Right lobe of liver (tissue), 6 donors: ENCODE results near the gene ZDHHC13. TPM values are rescaled to one million over a fixed set of nuclear protein-coding genes. Genes with fewer than 3 reads are reported as not detected.

Source experiments
- ATAC-seq, 4 donors: fragments of 200-7000 bp; cut with Tn5 transposase; one replicate each; pipeline ENCODE4 v1.9.1; 2020; ENCODE audit warnings: mild to moderate bottlenecking in 4 of 4, moderate library complexity in 4 of 4
- DNase-seq, 3 donors: peaks; one replicate each; pipeline ENCODE4 v3.0.0-alpha.2; 2020
- H3K27ac ChIP-seq, 3 donors: fragments of 200-600 bp; one replicate each; pipeline ENCODE4 v1.8.0; 2022
- H3K27me3 ChIP-seq, 2 donors: fragments of 200-600 bp; one replicate each; pipeline ENCODE4 v1.8.0; 2022
- H3K36me3 ChIP-seq, 4 donors: fragments of 200-600 bp; sonication (generic) in 1 of 4; one replicate each; pipeline versions ENCODE4 v1.5.1 to v1.8.0; 2017 to 2022; ENCODE audit warnings: control low read depth in 1 of 4
- H3K4me1 ChIP-seq, 4 donors: fragments of 200-600 bp; sonication (generic) in 1 of 4; one replicate each; pipeline versions ENCODE4 v1.5.1 to v1.8.0; 2017 to 2022; ENCODE audit warnings: control low read depth in 1 of 4
- H3K4me3 ChIP-seq, 3 donors: fragments of 200-600 bp; one replicate each; pipeline ENCODE4 v1.8.0; 2022
- H3K9me3 ChIP-seq, 4 donors: fragments of 200-600 bp; sonication (generic) in 1 of 4; one replicate each; pipeline versions ENCODE4 v1.5.1 to v1.8.0; 2017 to 2022; ENCODE audit warnings: control low read depth in 1 of 4
- CTCF ChIP-seq, 4 donors: fragments of 200-600 bp in 3 of 4; fragments of 450-650 bp in 1 of 4; IDR thresholded peaks; one replicate each; pipeline versions ENCODE4 v1.5.1 to v1.8.0; 2016 to 2022; ENCODE audit warnings: antibody characterized with exemption in 4 of 4, mild to moderate bottlenecking in 2 of 4
- POLR2A ChIP-seq: fragments of 450-650 bp; IDR thresholded peaks from one replicate; pipeline ENCODE4 v1.6.1; 2017; ENCODE audit warnings: antibody characterized with exemption, mild to moderate bottlenecking
- WGBS: methylation state at CpG from one replicate; pipeline ENCODE4 v1.1.6; 2018; ENCODE audit warnings: low coverage, low lambda C conversion rate; ENCODE audit not compliant: insufficient coverage; ENCODE audit errors: missing lambda C conversion rate; 5-methylcytosine and 5-hydroxymethylcytosine counted together
- intact Hi-C, 2 donors: fragments of 100-400 bp; cut with DNase I; formaldehyde crosslinking; loops; one replicate each; pipeline versions ENCODE4 v1.11.2 to v1.14.1; 2022
- total RNA-seq, 6 experiments: library from RNA; depleted of rRNA in 2 of 6; stranded (reverse); fragments of >200 nt in 2 of 6; fragmentation: NEBNext Ultra II Directional in 3 of 6; extraction: Animal tissue kit (Norgen Biotek cat#: 25700) in 3 of 6; gene quantifications; one replicate each; pipeline versions ENCODE4 v1.1.0 to v1.2.4, GENCODE V29; 2016 to 2023
- donor health status: DM: no; HTN: yes; CAD: no.
- donor health status: DM: no; HTN: no; CAD: no.
- donor health status: DM: no; HTN: no; CAD: no.
- donor health status: DM: no; HTN: yes; CAD: no.
- donor health status: DM: no; HTN: yes; CAD: no.

Gene ZDHHC13
- total RNA-seq, 6 experiments from 2014 or later: 0.73 to 4.2 (median 2.2) TPM

- H3K4me1 ChIP-seq: peaks cover 0 to 4% (median 0%) of the 10 kb centered on the region in 4 donors
- no peaks in the 10 kb centered on the region for H3K36me3 ChIP-seq
- H3K4me3 ChIP-seq: no peak overlapping the region
- no peaks in the 10 kb centered on the region for H3K27me3 ChIP-seq
- 94% methylated on average over 1 of the region's 3 CpGs for WGBS
- ATAC-seq: no peak
- intact Hi-C loops: loop anchor here in 1 of 2 donors (10.0 kb wide), 1 partner anchor 479 kb away; no protein-coding TSS in a partner anchor
- TF ChIP-seq CTCF (IDR thresholded peaks at IDR 0.05): no peak
- H3K9me3 ChIP-seq: no peaks in the 10 kb centered on the region
- H3K27ac ChIP-seq: no peak overlapping the region
- no peak for DNase-seq
These were observed 41.3 kb upstream of the ZDHHC13 start for GRCh38 chr11:19075636-19076035.

DNA sequence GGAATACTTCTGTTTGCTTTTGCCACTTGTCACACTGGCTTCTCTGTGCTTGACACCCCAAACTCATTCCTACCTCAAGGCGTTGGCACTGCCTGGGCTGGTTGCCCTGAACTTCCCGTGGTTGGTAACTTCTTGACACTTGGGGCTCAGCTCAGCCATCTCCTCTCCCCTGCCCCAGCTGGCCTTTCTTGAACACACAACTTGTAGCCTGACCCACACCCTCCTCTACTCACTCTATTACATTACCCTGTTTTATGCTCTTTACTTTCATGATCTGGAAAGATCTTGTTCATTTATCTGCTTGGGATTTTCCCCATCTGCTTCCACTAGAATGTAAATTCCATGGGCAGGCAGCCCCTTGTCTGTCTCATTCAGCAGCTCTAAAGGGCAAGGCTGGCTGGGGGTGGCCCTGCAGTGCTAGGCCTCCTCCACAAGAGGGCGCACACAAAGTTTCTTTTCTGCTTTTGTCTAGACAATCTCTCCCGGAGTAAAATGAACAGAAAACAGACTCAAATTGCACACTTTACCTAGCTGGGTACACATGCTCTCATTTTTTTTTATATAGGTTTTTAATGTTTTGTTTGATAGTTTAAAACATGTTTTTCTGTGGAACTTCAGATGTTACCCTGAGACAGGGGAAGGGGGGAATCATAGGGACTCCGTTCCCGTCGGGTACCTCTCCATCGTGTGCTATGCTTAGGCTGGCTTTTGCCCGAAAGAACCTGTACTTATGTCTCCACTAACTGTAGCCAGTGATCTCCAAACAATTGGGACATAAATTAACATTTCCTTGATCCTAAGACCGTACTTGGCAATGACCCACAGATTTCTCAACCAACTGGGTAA is 40.0 kb upstream of the ZDHHC13 start:
- WGBS: 51% methylated on average over 10 of the region's 10 CpGs
- Histone ChIP-seq H3K4me1 (peaks cover 0 to 4% (median 0%) of the 10 kb centered on the region in 4 donors), H3K36me3 (no peaks in the 10 kb centered on the region), H3K4me3 (no peak overlapping the region), H3K9me3 (no peaks in the 10 kb centered on the region), H3K27ac (no peak overlapping the region), H3K27me3 (no peaks in the 10 kb centered on the region)
- intact Hi-C loops: loop anchor here in 1 of 2 donors (10.0 kb wide), 1 partner anchor 478 kb away; no protein-coding TSS in a partner anchor
- ATAC-seq (peak; percentile 84 to 93 (median 90)), DNase-seq (peak in 2 of 3 donors; percentile 43 to 57)
- TF ChIP-seq POLR2A (no peak), CTCF (IDR thresholded peaks at IDR 0.05) (peak; percentile 76 to 100 (median 98))

- DNase-seq: no peak
- peaks cover 0 to 4% (median 0%) of the 10 kb centered on the region in 4 donors for H3K4me1 ChIP-seq
- no peaks in the 10 kb centered on the region for H3K27me3 ChIP-seq
- H3K36me3 ChIP-seq: no peaks in the 10 kb centered on the region
- intact Hi-C loops: loop anchor here in 1 of 2 donors (10.0 kb wide), 1 partner anchor 477 kb away; no protein-coding TSS in a partner anchor
- H3K9me3 ChIP-seq: no peaks in the 10 kb centered on the region
- H3K4me3 ChIP-seq: no peak overlapping the region
- no peak for ATAC-seq
- no peak overlapping the region for H3K27ac ChIP-seq
- no peak for TF ChIP-seq POLR2A
- TF ChIP-seq CTCF (IDR thresholded peaks at IDR 0.05): no peak
These were observed 39.0 kb upstream of the ZDHHC13 start for GRCh38 chr11:19077965-19078364.

DNA sequence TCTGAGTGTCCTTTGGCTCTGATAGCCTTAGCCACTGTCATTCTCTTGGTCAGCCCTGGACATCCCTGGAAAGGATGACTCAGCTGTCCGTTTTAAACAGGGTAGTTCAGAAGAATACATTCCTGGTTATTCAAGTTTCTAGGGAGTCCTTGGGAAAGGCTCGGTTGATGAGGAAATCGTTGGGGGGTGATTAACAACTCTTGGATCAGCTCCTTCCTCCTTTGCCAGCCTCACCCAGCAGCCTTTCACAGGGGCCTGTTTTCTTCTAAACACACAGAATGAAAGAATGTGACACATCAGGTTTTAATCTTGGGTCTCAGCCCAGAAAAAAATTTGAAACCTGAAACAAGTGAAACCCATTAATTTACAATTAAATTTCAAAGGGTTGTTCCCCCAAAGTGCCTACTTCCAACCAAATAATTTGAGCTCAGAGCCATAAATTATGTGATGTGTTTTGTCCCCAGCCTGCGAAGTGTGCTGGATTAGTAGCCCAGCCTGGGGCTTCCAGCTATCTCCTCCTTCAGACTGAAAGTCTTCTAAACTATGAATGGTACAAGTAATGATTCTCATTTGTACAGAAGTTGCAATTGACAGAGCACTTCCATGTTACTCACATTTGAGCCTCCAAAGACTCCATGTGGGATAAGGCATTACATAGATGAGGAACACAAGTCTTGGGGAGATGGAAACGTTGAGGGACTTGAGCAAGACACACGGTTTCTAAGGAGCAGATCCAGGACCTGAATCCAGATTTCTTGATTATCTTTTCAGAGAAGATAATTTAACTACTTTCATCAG is 37.1 kb upstream of the ZDHHC13 start:
- H3K9me3 ChIP-seq: no peaks in the 10 kb centered on the region
- TF ChIP-seq POLR2A (no peak), CTCF (IDR thresholded peaks at IDR 0.05) (no peak)
- peaks cover 0 to 4% (median 0%) of the 10 kb centered on the region in 4 donors for H3K4me1 ChIP-seq
- H3K4me3 ChIP-seq: no peak overlapping the region
- ATAC-seq (no peak), DNase-seq (no peak)
- no peak overlapping the region for H3K27ac ChIP-seq
- no peaks in the 10 kb centered on the region for H3K36me3 ChIP-seq
- no peaks in the 10 kb centered on the region for H3K27me3 ChIP-seq
- intact Hi-C loops: loop anchor here in 1 of 2 donors (10.0 kb wide), 1 partner anchor 475 kb away; no protein-coding TSS in a partner anchor
- WGBS: 47% methylated on average over 6 of the region's 6 CpGs
